CD4-positive, alpha-beta T cell treated with Interferon alpha-2 for 1 hour (primary cell): ENCODE data around the gene HIBADH.
"Not testable (repeated sequence)": the region's sequence is repeated elsewhere in the genome, so short reads cannot be mapped to it uniquely, and the experiment has no call there.

Source experiments
- DNase-seq, 2 donors: peaks; one replicate each; pipeline ENCODE4 v3.0.0-alpha.2; 2020 to 2022

Gene HIBADH

GRCh38 chr7:27593226-27593625, 69.5 kb downstream of the HIBADH start:
- no peak for DNase-seq

DNA sequence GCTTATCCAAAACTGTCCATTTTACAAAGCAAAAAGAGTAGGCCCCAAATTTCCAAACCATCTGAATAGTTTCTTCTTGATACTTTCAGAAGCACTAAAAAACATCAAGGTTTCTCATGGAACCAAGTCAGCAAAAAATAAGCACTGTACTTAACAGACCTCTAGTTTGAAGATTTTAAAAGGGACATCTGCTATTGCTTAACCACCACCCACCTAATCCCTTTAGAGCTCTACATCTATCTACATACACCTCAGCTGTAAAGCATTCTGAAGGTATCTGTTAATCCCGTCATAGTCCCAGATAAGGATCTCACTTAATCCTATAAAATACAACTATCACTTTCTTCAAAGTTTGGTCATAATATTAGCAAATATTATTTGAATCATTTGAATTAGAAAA, 72.3 kb downstream of the HIBADH start:
- DNase-seq, result no peak

GRCh38 chr7:27587429-27587828, 75.3 kb downstream of the HIBADH start:
- no peak for DNase-seq

GRCh38 chr7:27586825-27587224, 75.9 kb downstream of the HIBADH start:
- no peak for DNase-seq

GRCh38 chr7:27585781-27586447, 76.8 kb downstream of the HIBADH start:
- no peak for DNase-seq

DNA sequence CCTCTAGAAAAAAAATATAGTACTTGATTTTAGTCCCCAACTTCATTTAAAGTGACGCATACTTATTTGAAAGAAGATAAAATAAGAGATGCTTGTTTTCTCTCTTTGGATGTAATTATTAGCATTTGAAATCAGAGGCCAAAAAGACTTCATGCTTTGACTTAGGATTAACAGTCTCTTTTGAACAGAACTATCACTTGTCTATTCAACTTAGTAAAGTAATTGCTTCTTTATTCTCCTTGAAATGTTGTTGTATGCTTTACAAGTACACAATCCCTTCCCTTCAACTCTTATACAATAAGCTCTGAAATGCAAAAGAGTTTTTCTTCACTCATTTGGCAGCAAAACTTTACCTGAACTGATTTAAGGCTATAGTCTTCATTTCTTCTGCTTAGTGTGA, 80.8 kb downstream of the HIBADH start:
- DNase-seq, result no peak

GRCh38 chr7:27581119-27581518, 81.6 kb downstream of the HIBADH start:
- DNase-seq, result no peak

- DNase-seq, result no peak
Observed at GRCh38 chr7:27579565-27579964, 83.1 kb downstream of the HIBADH start.

DNA sequence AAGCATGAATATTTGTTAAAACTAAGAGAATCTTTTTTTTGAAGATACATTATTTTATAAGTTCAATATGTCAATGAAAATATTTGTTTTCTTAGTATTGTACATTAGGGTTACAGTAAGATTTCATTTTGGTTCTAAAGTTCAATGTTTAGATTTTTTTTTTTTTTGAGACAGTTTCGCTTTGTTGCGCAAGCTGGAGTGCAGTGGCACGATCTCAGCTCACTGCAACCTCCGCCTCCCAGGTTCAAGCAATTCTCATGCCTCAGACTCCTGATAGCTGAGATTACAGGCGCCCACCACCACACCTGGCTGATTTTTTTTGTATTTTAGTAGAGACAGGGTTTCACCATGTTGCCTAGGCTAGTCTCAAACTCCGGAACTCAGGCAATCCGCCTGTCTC, 84.5 kb downstream of the HIBADH start:
- DNase-seq, result not testable (repeated sequence)

DNA sequence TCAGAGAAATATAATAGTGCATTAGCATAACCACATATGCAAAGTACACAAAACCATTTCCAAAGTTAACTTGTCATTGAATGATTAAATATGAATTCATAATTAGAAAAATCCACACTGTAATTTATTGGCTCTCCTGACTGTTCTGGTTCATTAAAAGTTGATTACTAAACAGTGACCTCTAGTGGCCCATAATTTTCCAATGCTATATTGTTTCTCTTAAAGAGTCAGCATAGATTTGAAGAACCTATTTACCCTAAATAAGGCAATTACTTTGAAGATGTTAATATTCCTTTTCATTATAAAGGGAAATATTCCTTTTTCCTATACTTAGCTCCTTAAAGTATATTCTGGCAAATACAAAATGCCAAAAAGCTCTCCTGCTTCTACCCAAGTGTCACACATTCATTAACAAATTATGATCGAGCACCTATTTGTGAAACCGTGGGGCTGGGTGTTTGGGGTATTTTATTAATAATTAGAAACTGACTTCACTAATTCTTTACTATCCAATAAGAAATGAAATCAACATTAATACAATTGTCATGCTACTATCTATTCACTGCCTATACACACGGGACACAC, 86.2 kb downstream of the HIBADH start:
- peak in 1 of 2 donors; percentile 38 for DNase-seq

GRCh38 chr7:27575613-27576012, 87.1 kb downstream of the HIBADH start:
- no peak for DNase-seq

GRCh38 chr7:27569106-27569505, 93.6 kb downstream of the HIBADH start:
- no peak for DNase-seq

DNA sequence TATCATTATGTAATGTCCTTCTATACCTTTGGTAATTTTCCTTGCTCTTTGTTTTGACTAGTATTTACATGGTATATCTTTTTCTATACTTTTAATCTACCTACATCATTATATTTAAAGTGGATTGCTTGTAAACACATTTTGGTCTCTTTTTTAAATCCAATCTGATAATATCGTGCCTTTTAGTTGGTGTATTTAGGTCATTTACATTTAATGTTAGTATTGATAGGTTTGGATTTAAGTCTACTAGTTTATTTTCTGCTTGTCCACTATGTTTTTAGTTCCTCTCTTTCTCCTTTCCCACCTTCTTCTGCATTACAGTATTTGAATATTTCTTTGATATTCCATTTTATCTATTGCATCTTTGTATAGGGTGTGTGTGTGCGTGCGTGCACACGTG, 95.4 kb downstream of the HIBADH start:
- no peak for DNase-seq

DNA sequence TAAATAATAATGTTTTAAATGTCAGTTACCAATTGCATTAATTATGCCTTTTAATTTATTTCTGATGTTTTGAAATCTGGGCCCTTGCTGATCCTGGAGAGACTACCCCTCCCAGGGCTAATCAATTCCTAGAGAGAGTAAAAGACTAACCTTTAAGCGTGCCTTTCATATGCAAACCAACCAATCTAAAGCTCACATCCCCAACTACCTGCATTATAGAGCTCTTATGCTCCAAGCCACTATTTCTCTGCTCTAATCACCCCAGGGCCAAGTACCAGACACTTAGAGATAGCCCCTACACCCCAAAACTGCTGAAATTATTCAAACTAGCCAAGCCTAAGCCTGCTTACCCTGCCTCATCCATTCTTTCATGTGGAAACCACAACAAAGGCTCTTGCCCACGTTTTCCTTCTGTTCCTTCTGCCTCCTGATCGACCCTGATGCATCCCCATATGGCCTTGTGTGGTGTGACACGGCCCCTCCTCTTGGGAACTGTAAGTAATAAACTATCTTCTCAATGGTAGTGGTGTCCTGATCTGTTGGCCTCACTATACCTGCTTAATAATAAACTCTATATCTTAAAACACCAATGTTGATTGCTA, 97.7 kb downstream of the HIBADH start:
- DNase-seq, result no peak

DNA sequence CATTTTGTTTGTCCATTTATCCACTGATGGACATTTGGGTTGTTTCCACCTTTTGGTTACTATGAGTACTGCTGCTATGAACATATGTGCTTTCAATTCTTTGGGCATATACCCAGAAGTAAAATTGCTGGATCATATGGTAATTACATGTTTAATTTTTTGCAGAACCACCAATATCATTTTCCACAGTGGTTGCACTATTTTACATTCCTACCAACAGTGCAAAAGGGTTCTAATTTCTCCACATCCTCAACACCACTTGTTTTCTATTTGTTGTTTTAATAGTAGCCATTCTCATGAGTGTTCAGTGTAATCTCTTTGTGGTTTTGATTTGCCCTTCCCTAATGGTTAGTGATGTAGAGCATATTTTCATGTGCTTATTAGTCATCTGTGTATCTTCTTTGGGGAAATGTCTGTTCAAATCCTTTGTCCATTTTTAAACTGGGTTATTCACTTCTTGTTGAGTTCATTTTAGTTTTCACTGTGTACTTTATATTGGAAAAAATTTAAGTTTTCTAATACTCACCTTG, 101.9 kb downstream of the HIBADH start:
- no peak for DNase-seq

- DNase-seq, result no peak
Observed at GRCh38 chr7:27555670-27556069, 107.0 kb downstream of the HIBADH start.

- DNase-seq, result no peak
Observed at GRCh38 chr7:27554826-27555225, 107.9 kb downstream of the HIBADH start.

- DNase-seq, result no peak
Observed at GRCh38 chr7:27553273-27553672, 109.4 kb downstream of the HIBADH start.

GRCh38 chr7:27551803-27552400, 110.8 kb downstream of the HIBADH start:
- no peak for DNase-seq

DNA sequence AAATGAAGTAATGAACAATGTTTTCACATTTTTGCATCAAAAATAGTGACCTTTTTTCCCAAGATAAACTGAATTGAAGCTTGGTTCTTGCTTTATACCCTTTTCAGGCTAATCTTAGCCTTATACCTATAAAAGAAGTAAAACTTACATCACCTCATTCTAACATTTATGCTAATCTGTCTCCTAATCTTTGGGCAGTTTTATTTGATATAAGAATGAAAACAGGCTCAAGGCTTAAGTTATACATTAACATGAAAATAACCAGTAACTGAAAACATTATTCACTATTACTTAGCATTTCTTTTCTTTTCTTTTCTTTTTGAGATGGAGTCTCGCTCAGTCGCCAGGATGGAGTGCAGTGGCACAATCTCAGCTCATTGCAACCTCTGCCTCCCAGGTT, 113.1 kb downstream of the HIBADH start:
- DNase-seq, result no peak

GRCh38 chr7:27548304-27548703, 114.4 kb downstream of the HIBADH start:
- DNase-seq, result no peak

DNA sequence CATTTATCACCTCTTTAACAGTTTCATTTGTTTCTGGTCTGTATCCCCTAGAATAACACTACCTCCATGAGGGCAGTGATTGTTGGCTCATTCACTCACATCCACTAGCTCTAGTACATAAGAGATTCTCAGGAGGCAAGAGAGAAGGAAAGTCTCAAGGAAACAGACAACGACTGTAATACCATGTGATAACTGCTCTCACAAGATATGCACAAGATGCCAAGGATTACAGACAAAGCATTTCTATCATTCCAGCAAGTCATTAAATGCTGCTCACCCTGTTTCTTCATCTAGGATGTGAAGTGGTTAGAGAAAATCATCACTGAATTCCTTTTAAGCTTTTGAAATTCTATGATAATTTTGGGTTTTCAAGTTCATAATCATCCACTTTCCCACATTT, 115.3 kb downstream of the HIBADH start:
- DNase-seq, result no peak

DNA sequence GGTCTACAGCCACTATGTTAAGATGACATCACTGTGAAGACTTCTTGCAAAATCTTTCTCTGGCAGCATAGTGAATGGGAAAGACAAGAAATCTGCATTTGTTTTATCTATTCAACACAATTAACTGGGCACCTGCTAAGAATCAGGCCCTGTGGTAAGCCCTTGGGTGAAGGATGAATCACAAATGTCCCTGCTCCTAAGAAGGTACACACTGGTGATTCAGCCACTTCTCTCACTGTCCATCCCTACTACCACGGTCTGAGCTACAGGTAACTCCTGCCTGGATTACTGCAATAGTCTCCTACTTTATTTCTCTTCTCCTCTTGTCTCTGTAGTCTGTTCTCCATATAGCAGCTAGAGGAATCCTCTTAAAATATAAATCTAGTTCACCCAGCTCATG, 116.1 kb downstream of the HIBADH start:
- no peak for DNase-seq

GRCh38 chr7:27535795-27536194, 126.9 kb downstream of the HIBADH start:
- no peak for DNase-seq
